ENCODE results near the gene MED8.
A peak's percentile ranks its signal among the peaks of the same experiment; 100 is the strongest.
"Not testable (repeated sequence)": the region's sequence is repeated elsewhere in the genome, so short reads cannot be mapped to it uniquely, and the experiment has no call there.

Gene MED8

DNA sequence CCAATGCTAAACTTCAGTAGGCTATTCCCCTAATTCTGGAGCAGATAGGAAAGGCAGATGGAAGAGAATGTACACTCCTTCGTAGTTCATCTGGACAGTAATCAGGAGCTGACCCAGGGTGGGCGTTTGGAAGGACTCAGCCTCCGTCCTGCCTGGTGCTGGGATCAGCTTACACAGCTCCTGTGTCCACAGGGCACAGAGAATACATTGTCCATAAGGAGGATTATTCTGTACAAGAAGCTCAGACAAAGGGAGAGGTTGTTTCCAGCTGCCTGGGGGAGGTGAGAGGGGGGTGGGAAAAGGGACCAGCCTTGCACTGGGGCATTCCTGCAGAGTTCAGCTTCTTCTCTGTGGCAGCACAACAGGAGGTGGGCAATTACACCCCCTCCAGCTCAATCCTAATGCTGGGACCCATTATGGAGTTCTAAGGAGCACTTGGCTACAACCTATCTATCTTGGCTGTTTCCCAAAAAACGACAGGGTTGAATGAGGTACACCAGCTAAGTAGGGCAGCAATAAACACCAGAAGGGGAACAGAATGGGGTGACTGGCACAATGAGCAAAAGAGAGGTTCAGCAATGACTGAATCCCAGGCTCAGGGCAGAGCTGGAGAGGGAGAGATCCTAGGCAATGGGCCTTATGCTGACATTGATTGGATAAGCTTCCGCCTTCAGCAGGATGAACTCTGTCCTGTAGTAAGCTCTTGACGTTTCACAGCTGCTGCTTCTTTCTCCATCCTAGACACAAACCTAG lies 7.4 kb downstream of the MED8 start:
- DNase-seq, result peak; percentile 23

DNA sequence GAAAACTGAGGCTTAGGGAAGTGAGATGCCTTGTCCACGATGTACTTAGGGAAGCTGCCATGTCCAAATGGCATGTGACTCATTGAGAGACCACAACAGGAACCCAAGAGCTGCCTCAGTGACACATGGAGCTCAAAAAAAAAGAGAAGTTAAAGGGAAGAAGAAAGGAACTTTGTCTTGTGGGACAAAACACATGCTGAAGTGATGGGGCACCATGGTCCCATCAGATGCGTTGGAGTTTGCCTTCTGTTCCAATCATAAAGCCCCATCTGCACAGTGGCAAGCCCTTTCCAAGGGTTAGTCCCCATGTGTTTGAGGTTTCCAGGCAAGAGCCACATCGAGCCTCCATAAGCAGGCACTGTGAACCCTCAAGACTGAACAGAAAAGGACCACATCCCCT lies 8.0 kb downstream of the MED8 start:
- DNase-seq, result no peak

GRCh38 chr1:43379476-43379875 lies 10.1 kb downstream of the MED8 start:
- DNase-seq, result no peak

DNA sequence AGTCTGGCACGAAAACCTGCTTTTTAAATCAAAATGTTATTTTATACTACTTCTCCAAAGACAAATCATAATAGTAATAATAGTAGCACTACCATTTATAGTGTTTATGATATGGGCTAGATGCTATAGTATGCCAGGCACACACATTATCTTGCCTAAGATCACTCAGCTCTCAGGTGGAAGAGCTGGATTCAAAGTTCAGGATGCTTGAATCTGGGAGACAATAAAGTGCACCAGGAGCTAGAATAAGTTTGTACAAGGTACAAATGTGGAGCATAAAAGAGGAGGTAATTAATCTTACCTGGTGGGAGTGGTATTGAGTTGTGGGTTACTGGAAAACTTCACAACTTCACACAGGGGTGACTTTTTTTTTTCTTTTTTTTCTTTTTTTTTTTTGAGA lies 11.8 kb downstream of the MED8 start:
- DNase-seq, result no peak

DNA sequence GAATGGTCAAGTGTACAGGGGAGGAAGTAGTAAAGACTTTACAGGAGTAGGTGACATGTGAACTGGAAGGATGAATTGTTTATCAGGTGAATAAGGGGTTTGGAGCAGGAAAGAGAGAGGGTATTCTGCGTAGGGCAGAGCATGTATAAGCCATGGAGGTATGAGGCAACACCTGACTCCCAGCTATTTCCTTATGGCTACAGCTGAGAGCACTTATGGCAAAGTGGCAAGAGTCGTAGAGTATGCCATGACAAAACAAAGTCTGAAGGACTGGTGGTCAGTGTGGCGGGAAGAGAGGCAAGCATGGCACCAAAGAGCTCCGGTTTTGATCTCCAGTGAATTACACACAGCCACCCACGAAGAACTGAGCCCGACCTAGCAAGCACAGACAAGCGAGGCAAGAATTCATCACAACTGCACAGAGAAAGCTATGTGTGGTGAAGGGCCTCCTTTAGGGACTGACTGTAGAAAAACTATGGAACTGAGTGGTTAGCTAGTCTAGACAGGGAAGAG lies 12.8 kb downstream of the MED8 start:
- no peak for DNase-seq

DNA sequence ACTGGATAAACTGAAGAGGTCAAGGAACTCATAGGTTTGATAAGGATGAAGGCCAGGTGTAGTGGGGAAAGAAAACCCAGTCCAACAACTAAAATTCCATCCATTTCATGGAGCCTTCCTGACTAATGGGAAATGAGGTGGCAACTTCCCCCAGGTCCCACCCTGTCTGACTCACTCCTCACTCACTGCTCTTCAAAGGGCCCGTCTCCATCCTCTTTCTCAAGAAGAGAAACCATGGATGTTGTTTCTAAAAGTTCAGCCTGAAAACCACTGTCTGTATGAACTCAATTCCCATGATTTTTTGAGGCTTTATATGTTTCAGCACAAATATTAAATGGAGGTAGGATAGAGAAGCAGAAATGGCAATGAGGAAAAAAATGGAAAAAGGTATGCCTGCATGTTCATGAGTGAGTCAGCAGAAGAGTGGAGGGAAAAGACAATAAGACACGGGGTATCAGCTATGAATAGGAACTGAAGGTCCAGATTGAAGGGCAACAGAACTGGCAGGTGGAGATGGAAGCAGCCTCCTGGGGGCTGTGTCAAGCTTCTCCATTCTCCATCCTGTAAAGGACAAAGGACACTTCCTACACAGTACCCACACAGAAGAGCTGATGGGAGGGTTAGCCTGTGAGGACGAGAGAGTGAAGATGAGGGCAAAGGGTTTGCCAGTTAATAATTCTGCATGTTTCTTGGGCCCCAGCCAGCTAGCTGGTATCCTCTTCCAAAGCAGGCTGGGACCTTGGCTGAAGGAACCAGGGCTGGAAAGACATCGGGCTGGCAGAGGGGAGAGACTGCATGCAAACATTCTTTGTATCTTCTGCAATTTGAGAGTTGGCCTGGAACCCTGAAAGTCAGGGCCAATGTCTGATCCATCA lies 16.3 kb downstream of the MED8 start:
- no peak for DNase-seq

DNA sequence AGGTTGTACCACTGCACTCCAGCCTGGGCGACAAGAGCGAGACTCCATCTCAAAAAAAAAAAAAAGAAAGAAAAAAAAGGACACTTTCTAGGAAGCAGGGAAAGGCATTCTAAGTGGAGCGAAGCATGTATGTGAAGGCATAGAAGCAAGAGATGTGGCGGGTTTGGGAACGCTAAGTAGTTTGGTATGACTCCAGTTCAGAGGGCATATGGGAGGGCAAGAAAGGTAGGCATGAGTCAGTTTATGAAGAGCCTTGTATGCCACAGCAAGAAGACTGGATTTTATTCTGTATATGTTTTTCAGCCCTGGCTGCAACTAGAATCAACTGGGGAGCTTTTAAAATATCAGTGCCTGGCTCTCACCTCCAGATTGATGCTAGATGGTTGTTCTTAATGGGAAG lies 17.4 kb downstream of the MED8 start:
- DNase-seq, result no peak

DNA sequence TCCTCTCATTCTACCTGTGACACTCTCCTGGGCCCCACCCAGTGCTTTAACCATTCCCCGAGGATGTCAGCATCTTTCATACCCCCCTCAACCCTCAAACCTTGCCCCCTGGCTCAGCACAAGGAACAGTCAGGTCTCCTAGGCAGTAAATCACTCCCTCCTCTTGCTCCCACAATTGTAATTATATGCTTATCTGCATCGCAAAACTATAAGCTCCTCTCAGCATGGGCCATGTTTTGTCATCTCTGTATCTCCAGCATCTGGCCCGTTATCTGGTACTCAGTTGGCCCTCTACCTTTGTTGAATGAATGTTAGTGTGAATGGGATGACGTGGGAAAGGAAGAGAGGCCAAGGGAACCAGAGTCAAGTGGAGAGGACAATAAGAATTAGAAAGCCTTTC lies 19.0 kb downstream of the MED8 start:
- no peak for DNase-seq

DNA sequence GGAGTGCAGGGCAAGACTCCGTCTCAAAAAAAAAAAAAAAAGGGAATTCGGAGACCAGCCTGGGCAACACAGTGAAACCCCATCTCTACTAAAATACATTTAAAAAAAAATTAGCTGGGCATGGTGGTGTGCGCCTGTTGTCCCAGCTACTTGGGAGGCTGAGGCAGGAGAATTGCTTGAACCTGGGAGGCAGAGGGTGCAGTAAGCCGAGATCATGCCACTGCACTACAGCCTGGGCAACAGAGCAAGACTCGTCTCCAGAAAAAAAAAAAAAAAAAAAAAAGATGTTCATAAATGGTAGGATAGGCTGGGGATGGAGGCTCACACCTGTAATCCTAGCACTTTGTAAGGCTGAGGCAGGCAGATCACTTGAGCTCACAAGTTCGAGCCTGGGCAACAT lies 19.8 kb downstream of the MED8 start:
- DNase-seq, result not testable (repeated sequence)

DNA sequence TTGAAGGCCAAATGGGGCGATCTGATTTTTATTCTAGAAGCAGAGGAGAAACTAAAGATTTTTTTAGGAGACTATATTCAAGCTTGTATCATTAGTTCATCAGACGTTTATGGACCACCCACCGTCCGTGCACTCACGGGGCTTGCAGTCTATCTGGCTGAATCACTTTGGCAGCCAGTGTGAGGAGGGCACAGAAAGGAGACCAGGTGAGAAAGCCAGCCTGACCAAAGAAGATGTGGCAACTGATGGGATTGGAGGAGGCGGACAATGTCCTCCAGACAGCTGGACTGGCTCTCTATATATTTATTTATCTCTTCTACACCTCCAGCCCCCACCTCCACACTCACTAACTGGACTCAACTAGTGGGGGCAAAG lies 21.0 kb downstream of the MED8 start:
- no peak for DNase-seq

GRCh38 chr1:43367904-43368645 lies 21.5 kb downstream of the MED8 start, which contains the start of gene ELOVL1:
Gene ELOVL1, minus strand, starts transcription at chr1:43368011. Its CDS starts 2,402 bp downstream, at chr1:43365609.
- peak; percentile 84 for DNase-seq

DNA sequence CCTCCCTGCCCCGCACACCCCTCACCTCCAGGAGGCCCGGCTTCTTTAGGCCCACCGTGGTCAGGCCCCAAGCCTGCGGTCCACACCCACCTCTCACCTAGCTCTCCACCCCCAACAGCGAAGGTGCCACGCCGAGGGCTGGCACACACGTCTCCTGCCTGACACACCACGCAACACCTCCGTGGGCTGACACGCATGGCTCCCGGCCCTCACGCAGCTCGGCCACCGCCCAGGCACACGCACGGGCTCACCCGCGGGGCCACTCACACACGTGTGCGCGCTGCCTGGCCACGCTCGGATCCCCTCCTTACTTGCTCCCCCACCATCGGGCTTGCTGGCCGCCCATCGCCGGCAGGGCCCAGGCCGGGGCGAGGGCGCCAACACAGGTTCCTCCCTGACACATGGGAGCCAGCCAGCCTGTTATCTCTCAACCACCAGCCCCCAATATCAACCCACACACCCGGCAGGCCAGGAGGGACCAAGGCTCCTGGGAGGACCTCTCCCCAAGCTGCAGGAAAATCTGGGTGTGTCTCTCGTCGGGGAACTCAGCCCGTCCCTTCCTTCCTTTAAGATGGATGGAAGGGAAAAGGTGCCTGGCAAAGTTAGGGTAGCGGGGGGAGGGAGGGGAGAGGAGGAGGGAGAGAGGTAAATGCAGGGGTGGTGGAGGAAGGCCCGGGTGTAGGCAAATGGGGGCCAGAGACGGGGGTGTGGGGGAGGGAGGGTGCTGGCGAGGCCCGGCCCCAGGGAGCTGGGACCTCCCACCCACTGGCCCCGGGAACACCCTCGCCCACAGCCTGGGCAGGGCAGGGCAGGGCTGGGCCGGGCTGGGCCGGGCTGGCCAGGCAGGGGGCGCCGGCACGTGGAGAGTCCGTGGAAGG lies 22.3 kb downstream of the MED8 start:
- no peak for DNase-seq

DNA sequence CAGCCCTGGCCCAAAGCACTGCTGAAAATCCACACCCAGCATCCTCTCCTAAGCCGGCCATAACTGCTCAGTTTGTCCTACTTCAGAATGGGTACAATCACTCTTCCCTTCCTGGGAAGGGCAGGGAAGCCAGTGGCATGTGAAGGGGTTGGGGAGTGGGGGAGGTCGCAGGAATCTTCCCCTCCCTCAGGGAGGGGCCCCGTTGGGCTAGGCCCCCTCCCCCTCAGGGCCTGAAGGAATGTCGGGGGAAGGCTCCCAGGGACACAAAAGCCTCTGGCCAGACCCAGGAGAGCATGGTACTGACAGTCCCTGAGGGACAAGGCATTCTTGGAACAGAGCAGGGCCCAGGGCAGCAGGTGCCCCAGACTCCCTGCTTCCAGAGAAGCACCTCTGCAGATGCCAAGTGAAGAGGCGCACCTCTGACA lies 23.0 kb downstream of the MED8 start:
- no peak for DNase-seq

DNA sequence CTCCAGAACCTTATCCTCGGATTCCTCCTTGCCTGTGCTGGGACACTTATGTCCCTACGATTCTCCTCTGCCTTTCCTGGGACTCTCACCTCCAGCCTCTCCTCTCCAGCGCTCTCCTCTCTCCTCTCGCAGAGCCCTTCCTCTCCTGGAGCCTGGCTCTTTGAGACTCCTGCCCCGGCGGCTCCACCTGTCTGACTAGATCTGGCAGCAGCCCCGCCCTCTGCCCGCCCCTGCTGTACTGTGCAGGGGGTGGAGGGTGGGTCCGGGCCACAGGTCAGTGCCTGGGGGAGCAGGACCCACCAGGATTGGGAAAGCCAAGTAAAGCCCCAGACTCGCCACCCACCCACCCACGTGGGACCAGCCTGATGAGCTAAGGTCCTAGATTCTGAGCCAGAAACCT lies 23.4 kb downstream of the MED8 start:
- DNase-seq, result no peak

GRCh38 chr1:43365678-43366077 lies 23.9 kb downstream of the MED8 start:
- no peak for DNase-seq

DNA sequence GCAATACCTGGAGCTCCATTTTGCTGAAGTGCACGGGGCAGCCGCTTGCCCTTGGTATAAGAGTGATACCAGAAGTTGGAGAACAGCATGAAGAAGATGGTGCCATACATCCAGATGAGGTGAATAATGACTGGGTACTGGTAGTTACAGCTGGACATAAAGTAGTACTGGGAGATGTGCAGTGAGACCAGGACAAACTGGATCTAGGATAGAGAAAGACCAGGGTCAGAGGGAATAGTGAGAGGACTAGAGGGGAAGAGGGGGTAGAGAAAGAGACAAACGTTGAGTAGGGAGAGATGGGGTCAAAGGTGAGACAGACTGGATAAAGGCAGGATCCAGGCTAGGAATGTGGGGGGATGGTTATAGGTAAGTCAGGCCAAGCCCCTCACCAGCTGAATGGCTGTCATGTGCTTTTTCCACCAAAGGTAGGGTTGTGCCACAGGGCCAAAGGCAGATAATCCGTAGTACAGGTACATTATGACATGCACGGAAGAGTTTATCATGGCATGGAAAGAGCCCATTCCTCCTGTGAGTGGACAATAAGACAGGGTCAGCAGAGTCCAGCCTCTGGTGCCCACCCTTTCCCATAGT lies 25.6 kb downstream of the MED8 start:
- DNase-seq, result no peak

DNA sequence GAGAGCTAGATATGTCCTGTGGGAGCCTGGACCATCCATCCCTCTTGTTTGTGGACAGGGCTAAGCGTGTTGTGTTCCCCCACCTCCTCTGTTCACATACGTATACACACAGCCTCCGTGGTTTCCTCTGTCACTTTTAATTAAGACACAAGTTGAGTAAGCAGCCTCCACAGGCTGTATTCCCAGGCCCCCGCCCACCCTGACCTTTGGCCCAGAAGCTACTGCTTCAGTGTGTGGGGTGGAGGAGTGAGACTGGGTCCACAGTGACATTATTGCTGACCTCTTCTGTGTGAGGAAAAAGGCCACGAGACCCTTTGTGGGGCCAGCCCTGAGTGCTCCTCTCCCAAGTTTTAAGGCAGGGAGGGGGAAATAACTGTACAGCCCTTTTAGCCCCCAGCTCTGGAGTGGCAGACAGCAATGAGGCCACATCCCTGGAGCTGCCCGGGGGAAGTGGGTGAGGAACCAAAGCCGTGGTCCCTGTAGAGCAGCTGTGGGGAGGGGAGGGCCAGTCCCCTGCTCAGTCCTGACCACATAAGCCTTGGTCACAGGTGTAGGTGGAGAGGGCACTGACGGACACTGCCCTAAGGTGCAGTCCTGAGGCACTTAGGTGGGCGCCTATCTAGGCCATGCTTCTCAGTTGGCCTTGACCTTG lies 26.2 kb downstream of the MED8 start:
- no peak for DNase-seq

- no peak for DNase-seq
These were observed 29.0 kb downstream of the MED8 start for GRCh38 chr1:43360616-43361015.

GRCh38 chr1:43359696-43360095 lies 29.9 kb downstream of the MED8 start:
- DNase-seq, result no peak

GRCh38 chr1:43358746-43359693 lies 30.6 kb downstream of the MED8 start, which contains the start of gene CDC20:
Gene CDC20, plus strand, starts transcription at chr1:43358981. Its CDS starts 235 bp downstream, at chr1:43359216.
- peak; percentile 98 for DNase-seq

All from NCI-H2107 (cell line).